GM18508 (cell line): Measurements from ENCODE around the gene CCDC85C.

Source experiments
- ATAC-seq: cut with Tn5 transposase; IDR thresholded peaks from one replicate; pipeline ENCODE4 v1.9.1; 2021; ENCODE audit warnings: moderate number of reproducible peaks; ENCODE audit not compliant: insufficient read depth, unreplicated experiment

CCDC85C gene

GRCh38 chr14:99592933-99593753 lies 10.9 kb downstream of the CCDC85C start:
- ATAC-seq = no peak

- ATAC-seq = no peak
Measured at GRCh38 chr14:99592394-99592793, 11.6 kb downstream of the CCDC85C start.

- no peak for ATAC-seq
Measured at GRCh38 chr14:99590746-99591555, 13.1 kb downstream of the CCDC85C start.

GRCh38 chr14:99589651-99590530 lies 14.1 kb downstream of the CCDC85C start:
- no peak for ATAC-seq

- ATAC-seq = no peak
Measured at GRCh38 chr14:99589031-99589441, 15.0 kb downstream of the CCDC85C start.

GRCh38 chr14:99587460-99588278 lies 16.3 kb downstream of the CCDC85C start:
- no peak for ATAC-seq

- no peak for ATAC-seq
Measured at GRCh38 chr14:99586761-99587459, 17.1 kb downstream of the CCDC85C start.

GRCh38 chr14:99586054-99586760 lies 17.8 kb downstream of the CCDC85C start:
- ATAC-seq = no peak

GRCh38 chr14:99584823-99585222 lies 19.2 kb downstream of the CCDC85C start:
- ATAC-seq = no peak

GRCh38 chr14:99581938-99582337 lies 22.1 kb downstream of the CCDC85C start:
- ATAC-seq = no peak

GRCh38 chr14:99581374-99581773 lies 22.6 kb downstream of the CCDC85C start:
- no peak for ATAC-seq

- ATAC-seq = no peak
Measured at GRCh38 chr14:99579903-99580571, 24.0 kb downstream of the CCDC85C start.

GRCh38 chr14:99579120-99579836 lies 24.7 kb downstream of the CCDC85C start:
- no peak for ATAC-seq

- ATAC-seq = no peak
Measured at GRCh38 chr14:99578541-99579101, 25.4 kb downstream of the CCDC85C start.

- no peak for ATAC-seq
Measured at GRCh38 chr14:99576761-99577705, 27.0 kb downstream of the CCDC85C start.

- no peak for ATAC-seq
Measured at GRCh38 chr14:99576304-99576703, 27.7 kb downstream of the CCDC85C start.
